DND-41 (cell line): Measurements from ENCODE around the gene DRC1.

Source experiments
- ATAC-seq: fragments of 200-7000 bp; cut with Tn5 transposase; 3 replicates; pipeline ENCODE4 v1.9.1; 2021; ENCODE audit warnings: low read depth; ENCODE audit not compliant: insufficient read depth
- DNase-seq: peaks from one replicate; pipeline ENCODE4 v3.0.0-alpha.2; 2020
- H2AFZ ChIP-seq: 2 replicates; pipeline ENCODE4 v1.6.0; 2012; ENCODE audit warnings: low read depth, low read length
- H3K27ac ChIP-seq: 2 replicates; pipeline ENCODE4 v1.5.1; 2012; ENCODE audit warnings: low read length, inconsistent platforms
- H3K27me3 ChIP-seq: fragments of 200-600 bp; sonication (generic); 2 replicates; pipeline ENCODE4 v1.6.0; 2012; ENCODE audit warnings: low read length, mild to moderate bottlenecking, inconsistent platforms; ENCODE audit not compliant: insufficient read depth, poor library complexity
- H3K36me3 ChIP-seq: 2 replicates; pipeline ENCODE4 v1.5.1; 2012; ENCODE audit warnings: low read length, inconsistent platforms; ENCODE audit not compliant: insufficient read depth
- H3K4me1 ChIP-seq: 2 replicates; pipeline ENCODE4 v1.5.1; 2012; ENCODE audit warnings: mild to moderate bottlenecking, low read length; ENCODE audit not compliant: insufficient read depth
- H3K4me2 ChIP-seq: 2 replicates; pipeline ENCODE4 v1.6.0; 2012; ENCODE audit warnings: mild to moderate bottlenecking, moderate library complexity, low read length, inconsistent platforms; ENCODE audit not compliant: insufficient read depth
- H3K4me3 ChIP-seq, 2 experiments: fragments of 200-600 bp in 1 of 2; shearing (Covaris generic) in 1 of 2; 2 replicates each; pipeline ENCODE4 v1.5.1; 2012 to 2016; ENCODE audit warnings: inconsistent platforms in 2 of 2, low read length in 2 of 2, mild to moderate bottlenecking in 2 of 2, low read depth in 1 of 2, moderate library complexity in 1 of 2
- H3K79me2 ChIP-seq: 2 replicates; pipeline ENCODE4 v1.6.0; 2012; ENCODE audit warnings: low read length, inconsistent platforms; ENCODE audit not compliant: insufficient read depth
- H3K9ac ChIP-seq: 2 replicates; pipeline ENCODE4 v1.6.0; 2012; ENCODE audit warnings: low read depth, mild to moderate bottlenecking, inconsistent platforms, low read length, moderate library complexity
- H3K9me3 ChIP-seq: 2 replicates; pipeline ENCODE4 v1.5.1; 2012; ENCODE audit warnings: low read length, moderate library complexity, mild to moderate bottlenecking, inconsistent platforms; ENCODE audit not compliant: insufficient read depth, severe bottlenecking
- H4K20me1 ChIP-seq: 2 replicates; pipeline ENCODE4 v1.6.0; 2012; ENCODE audit warnings: low read length; ENCODE audit not compliant: insufficient read depth
- CTCF ChIP-seq: IDR thresholded peaks from 2 replicates; pipeline ENCODE4 v1.5.1; 2012; ENCODE audit warnings: borderline replicate concordance, low read length, moderate library complexity, mild to moderate bottlenecking; ENCODE audit not compliant: poor library complexity, severe bottlenecking; ENCODE audit errors: extremely low read depth
- EZH2 ChIP-seq: IDR thresholded peaks from 3 replicates; pipeline ENCODE4 v1.6.1; 2012; ENCODE audit warnings: borderline replicate concordance, low read depth, mild to moderate bottlenecking, moderate library complexity, low read length, inconsistent platforms; ENCODE audit not compliant: severe bottlenecking

Gene DRC1

DNA sequence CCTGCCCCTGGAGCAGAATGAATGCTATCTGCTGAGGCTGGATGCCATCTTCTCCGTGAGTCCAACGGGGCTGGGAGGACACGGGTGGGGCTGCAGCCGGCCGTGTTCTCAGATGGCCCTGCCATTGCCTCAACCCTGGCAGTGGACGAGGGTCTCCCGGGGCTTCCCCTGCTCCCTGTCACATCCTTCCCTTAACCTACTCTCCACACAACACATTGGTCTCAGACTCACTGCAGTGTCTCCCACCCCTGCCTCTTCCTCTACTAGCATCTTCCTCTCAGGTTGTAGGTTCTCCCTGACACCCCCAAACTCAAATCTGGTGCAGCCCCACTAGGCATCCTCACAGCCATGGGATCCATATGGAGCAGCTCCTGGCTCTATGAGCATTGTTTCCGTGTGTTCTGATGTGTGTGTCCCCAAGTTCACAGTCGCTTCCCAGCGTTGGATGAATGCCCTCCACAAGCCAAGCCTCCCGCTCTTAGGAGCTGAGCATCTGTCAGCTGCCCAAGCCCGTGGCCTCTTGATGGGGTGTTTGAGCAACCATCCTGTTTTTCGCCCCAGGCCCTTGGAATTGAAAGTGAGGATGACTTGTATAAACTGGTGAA is 48.4 kb downstream of the DRC1 start:
- no peak for DNase-seq
- no peaks in the 10 kb centered on the region for H3K36me3 ChIP-seq
- H3K4me2 ChIP-seq: no peak overlapping the region
- H3K9me3 ChIP-seq: no peaks in the 10 kb centered on the region
- H3K4me1 ChIP-seq: no peaks in the 10 kb centered on the region
- no peak overlapping the region for H3K9ac ChIP-seq
- ATAC-seq: no peak
- peaks cover 4% of the 10 kb centered on the region for H3K27me3 ChIP-seq
- no peaks in the 10 kb centered on the region for H3K79me2 ChIP-seq
- H3K4me3 ChIP-seq: no peak overlapping the region
- no peaks in the 10 kb centered on the region for H4K20me1 ChIP-seq
- H2AFZ ChIP-seq: no peak overlapping the region
- H3K27ac ChIP-seq: no peak overlapping the region
- TF ChIP-seq EZH2 (no peak), CTCF (no peak)

DNA sequence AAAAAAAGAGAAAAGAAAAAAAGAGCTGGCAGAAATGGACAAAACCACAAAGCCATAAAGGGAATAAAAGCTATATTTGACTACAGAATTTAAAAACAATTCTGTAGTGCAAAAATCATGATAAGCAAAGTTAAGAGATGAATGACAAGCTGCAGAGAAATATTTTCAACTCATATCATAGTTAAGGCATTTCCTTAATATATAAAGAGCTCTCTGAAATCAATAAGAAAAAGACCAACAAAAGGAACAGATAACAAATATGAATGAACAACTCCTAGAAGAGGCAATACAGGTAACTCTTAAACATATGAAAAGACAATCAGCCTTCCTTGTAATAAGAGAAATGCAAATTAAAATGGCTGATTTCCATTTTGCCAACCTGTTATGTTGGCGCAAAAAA is 50.0 kb downstream of the DRC1 start:
- no peak overlapping the region for H3K27ac ChIP-seq
- ATAC-seq: no peak
- H3K79me2 ChIP-seq: no peaks in the 10 kb centered on the region
- H3K4me1 ChIP-seq: no peaks in the 10 kb centered on the region
- no peak for DNase-seq
- no peak overlapping the region for H2AFZ ChIP-seq
- no peaks in the 10 kb centered on the region for H3K36me3 ChIP-seq
- H3K4me3 ChIP-seq: no peak overlapping the region
- no peak for TF ChIP-seq EZH2
- TF ChIP-seq CTCF: no peak
- H4K20me1 ChIP-seq: no peaks in the 10 kb centered on the region
- H3K9me3 ChIP-seq: no peaks in the 10 kb centered on the region
- H3K4me2 ChIP-seq: no peak overlapping the region
- no peak overlapping the region for H3K9ac ChIP-seq
- peaks cover 4% of the 10 kb centered on the region for H3K27me3 ChIP-seq

DNA sequence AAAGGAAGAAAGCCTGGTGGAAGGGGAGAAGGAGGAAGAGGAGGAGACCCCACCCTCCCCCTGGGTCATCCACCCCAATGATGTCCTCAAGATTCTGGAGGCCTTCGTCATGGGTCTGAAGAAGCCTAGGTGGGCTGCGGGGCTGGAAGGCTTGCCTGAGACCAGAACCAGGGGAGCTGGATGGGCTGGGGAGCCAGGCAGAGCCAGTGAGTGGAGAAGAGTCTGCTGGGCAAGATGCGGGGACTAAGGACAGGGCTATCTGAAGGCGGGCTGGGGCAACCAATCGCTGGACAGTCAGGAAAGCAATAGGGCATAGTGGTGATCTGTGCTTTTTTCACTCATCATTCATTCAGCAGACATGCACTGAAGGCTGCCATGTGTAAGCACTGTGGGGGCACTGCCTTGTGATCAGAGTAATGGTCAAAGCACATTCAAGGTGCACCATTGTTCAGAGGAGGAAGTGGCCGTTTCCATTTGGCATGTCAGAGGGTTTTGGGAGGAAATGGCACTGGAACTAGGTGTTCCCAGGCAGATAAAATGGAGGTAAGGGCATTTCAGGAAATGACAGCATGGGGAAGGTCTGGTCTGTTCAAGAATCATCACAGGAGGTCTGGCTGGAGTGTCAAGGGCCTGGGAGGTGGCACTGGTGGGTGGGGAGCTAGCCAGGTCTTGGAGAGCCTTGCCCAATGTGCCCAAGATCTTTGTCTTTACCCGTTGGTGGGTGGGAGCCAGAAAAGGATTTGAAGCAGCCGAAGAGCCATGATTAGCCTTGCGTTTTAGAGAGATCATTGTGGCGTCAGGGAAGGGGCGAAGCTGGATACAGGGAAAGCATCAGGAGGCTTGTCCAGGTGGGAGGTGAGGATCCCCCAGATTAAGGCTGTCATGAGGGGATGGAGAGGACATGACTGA is 52.0 kb downstream of the DRC1 start:
- no peaks in the 10 kb centered on the region for H3K36me3 ChIP-seq
- no peak overlapping the region for H3K9ac ChIP-seq
- DNase-seq: no peak
- peaks cover 1% of the 10 kb centered on the region for H3K27me3 ChIP-seq
- no peak overlapping the region for H3K4me3 ChIP-seq
- ATAC-seq: no peak
- H3K4me2 ChIP-seq: no peak overlapping the region
- H3K27ac ChIP-seq: no peak overlapping the region
- H3K79me2 ChIP-seq: no peaks in the 10 kb centered on the region
- no peaks in the 10 kb centered on the region for H4K20me1 ChIP-seq
- no peak overlapping the region for H2AFZ ChIP-seq
- H3K9me3 ChIP-seq: no peaks in the 10 kb centered on the region
- no peak for TF ChIP-seq EZH2
- no peak for TF ChIP-seq CTCF
- no peaks in the 10 kb centered on the region for H3K4me1 ChIP-seq
